Activated CD8-positive, alpha-beta memory T cell treated with anti-CD3 and anti-CD28 coated beads for 4 hours (primary cell): ENCODE results near the gene CCDC87.

Experiments used
- DNase-seq, 2 donors: peaks; one replicate each; pipeline ENCODE4 v3.0.0-alpha.2; 2020; ENCODE audit warnings: low read depth in 2 of 2

CCDC87 gene

GRCh38 chr11:66581261-66581660, 11.6 kb downstream of the CCDC87 start:
- DNase-seq: no peak

DNA sequence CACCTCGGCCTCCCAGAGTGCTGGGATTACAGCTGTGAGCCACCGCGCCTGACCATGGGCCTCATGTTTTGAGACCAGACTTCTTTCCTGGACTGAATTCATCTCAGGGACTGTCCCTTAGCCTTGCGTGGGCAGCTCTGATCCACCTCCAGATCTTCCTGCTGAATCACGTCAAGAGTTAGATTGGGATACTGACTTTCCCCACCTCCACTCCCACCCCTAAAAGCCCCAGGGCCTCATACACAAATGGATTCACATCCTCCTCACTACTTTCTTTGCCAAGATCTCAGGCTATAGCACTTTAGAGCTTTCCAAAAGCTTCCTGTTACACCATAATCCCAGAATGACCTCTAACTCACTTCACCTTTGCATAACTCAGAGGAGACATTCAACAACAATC, 12.1 kb downstream of the CCDC87 start:
- no peak for DNase-seq

DNA sequence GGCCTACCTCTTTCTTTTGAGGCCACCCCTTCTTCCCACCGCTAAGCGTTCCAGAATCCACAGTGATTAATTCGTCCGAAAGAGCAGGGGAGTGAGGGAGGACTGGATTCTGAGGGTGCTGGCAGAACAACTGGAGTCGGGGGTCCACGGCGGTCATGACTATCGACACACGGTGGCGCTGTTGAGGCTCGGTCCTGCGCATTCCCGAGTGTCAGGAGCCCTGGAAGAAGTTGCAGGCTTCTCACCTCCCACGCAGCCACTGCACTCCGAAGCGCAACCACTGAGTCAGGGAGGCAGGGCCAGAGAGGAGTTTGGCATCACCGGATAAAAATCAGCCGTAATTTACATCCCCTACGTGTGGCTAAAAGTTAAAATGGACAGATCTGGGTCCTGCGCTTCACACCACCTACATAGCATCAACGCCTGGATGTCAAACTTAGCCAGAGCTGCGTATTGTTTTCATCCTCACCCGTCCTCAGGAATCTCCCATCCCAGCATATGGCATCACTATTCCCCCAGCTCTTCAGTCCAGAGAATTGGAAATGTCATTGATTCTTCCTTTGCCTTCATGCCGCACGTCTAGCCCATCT, 13.8 kb downstream of the CCDC87 start:
- peak; percentile 54 to 68 for DNase-seq

GRCh38 chr11:66570850-66571180, 22.0 kb downstream of the CCDC87 start:
- no peak for DNase-seq

DNA sequence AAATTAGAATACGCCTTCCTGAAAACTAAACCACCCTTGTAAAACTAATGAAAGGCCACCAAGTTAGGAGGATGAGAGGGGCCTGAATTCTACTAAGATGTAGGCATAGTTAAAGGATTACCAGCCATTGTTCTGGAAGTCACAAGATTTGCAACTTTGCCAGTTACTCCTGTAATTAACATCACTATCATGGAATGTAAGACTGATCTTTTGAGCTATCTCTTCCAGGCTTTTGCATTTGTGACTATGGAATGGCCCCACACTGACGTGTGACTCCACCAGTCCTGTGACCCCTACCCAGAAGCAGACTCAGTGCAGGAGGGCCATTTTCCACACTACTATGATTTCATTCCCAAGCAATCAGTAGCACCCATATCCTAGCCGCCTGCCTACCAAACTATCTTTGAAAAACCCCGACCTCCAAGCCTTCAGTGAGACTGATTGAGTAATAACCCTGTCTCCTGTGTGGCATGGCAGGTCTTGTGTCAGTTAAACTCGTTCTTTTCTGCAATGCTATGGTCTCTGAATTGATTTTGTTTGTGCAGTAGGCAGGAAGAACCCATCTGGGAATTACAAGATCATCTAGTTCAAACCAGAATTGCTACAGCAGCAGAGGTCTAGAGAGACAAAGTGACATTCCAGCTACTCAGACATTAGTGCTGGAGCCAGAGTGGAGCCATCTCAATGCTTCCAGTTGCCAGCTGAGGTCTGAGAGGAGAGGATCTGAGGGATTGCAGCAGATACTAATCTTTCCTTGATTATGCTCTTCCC, 22.6 kb downstream of the CCDC87 start:
- DNase-seq: no peak

- no peak for DNase-seq
These were observed 23.8 kb downstream of the CCDC87 start for GRCh38 chr11:66569076-66569475.

DNA sequence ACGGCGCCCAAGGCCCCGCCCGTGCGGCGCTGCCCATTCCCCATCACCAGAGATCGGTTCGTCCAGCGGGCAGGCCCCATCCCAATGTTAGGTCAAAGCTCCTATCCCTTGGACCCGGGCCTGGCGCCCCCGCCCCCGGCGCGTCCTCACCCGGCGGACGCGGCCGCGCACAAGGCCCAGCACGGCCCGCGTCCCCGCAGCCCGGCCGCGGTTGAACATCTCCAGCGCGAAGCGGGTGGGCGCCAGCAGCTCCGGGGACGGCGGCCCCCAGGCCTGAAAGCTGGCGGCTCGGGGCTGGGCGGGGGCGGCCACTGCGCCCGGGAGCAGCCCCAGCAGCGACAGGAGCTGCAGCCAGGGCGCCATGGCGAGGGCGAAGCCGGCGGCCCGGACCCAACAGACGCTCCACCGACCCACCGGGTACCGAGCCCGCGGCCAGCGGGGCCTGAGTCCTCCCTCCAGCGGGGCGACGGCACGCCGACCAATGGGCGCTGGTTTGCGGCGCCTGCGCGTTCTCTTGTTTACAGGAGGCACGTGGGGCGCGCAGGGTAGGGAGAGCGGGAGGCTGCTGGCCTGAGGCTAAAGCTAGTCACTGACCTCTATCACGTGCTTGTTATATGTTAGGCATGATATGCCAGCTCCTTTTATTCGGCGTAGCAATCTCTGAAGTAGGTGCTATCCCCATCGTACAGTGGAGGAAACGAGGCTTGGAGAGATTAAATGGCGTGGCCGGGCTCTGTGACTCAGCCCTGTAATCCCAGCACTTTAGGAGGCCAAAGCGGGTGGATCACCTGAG, 24.5 kb downstream of the CCDC87 start, which contains the start of gene CTSF:
CTSF (minus strand) TSS at position 483 of the 793 bp plus-strand sequence; CDS start at position 363, 120 bp downstream.
- DNase-seq: peak; percentile 13 to 43

GRCh38 chr11:66567787-66568123, 25.1 kb downstream of the CCDC87 start:
- no peak for DNase-seq

DNA sequence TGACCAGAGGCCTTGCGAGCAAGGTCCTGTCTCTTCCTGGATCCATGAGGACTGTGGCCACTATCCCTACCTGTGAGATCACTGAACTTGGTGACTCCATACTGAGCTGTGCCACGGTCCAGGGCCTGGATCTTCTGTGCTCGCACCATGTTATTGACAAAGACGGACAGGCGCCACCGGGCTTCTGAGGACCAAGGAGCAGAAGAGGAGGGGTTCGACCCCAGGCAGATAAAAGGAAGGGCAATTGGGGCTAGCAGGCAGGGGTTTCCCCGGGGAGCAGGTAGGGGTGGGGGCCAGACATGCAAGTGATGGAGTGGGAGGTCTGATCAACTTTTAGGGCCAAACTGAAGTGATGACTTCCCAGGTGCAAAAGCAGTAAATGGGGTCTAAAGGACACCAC, 26.6 kb downstream of the CCDC87 start:
- DNase-seq: no peak

DNA sequence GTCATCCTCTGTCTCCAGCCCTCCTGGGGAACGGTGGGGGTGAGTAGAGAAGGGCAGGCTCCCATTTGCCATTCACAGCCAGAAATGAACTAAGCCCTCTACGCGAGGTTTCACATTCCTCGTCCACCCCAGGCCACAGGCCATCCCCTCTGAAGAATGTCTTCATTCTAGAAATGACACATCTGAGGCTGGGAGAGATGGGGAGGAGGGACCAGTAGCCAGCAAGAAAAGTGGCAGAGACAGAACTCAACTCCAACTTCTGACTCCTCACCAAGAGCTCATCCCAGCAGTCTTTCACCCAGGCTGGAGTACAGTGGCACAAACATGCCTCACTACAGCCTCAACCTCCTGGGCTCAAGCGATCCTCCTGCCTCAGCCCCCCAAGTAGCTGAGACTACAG, 27.9 kb downstream of the CCDC87 start:
- DNase-seq: no peak

DNA sequence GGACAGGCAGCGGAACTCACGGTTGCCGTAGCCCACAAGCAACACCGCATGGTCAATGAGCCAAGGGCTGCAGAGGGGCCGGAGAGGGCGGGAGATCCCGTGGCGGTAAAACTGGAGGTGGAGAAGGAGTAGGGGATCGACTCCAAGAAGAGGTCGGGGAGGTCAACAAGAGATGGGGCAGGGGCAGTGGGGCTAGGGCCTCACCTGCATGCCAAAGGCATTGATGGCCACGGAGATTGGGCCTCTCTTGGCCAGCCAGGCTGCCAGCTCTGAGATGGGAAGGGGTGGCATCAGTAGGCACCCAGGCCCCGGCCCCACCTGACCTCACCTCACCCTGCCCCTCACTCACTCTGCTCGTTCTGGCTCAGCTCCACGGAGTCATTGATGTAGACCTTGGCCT, 28.3 kb downstream of the CCDC87 start:
- DNase-seq: no peak

DNA sequence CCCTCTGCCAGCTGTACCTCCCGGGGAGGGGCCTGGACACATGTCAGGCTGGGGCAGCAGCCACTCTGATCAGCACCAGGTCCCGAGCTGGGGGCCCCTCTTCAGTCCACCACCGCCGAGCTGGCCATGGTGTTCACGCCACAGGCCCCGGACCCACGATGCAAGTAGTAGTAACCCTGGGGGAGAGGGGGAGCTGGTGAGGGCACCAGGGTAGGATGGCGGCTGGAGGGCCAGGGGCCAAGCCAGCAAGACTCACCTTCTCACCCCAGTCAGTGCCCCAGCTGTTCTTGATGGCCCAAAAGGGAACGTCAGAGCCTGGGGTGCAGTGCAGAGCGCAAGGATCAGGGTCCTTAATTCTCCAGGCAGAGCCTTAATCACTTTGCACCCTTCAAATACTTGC, 29.0 kb downstream of the CCDC87 start:
- no peak for DNase-seq

DNA sequence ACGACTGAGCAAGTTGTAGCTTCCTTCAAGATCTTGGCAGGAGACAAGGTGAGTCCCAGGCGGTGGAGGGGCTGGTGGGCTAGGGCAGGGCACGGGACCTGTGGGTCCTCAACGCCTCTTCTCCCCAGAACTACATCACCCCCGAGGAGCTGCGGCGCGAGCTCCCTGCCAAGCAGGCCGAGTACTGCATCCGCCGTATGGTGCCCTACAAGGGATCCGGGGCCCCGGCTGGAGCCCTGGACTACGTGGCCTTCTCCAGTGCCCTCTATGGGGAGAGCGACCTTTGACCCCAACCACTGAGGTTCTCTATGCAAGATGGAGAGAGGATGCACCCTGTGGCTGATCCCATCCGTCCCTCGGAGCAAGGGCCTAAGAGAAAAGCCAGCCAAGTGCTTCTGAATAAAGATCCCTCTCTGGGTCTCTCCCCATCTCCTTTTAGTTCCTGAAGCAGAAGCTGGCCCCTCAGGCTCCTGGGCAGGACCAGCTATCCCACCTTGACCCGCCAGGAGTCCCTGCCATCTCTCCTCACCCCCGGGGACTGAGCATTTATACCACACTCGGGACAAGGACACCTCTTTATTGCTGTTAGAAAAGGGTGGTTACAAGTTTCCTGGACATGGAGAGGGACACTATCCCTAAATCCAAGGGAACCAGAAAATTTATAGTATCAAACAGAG, 29.8 kb downstream of the CCDC87 start:
- no peak for DNase-seq

- no peak for DNase-seq
These were observed 30.6 kb downstream of the CCDC87 start for GRCh38 chr11:66562275-66562674.

DNA sequence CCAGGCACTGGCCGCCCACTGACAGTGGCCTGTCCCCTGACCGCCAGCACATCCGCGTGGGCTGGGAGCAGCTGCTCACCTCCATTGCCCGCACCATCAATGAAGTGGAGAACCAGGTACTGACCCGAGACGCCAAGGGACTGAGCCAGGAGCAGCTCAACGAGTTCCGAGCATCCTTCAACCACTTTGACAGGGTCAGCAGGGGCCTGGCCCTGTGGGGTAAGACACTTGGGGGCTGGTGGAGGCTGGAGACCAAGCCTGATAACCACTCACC, 31.0 kb downstream of the CCDC87 start:
- no peak for DNase-seq

GRCh38 chr11:66561178-66561974, 31.5 kb downstream of the CCDC87 start:
- DNase-seq: no peak

- DNase-seq: no peak
These were observed 32.8 kb downstream of the CCDC87 start for GRCh38 chr11:66559866-66560676.

DNA sequence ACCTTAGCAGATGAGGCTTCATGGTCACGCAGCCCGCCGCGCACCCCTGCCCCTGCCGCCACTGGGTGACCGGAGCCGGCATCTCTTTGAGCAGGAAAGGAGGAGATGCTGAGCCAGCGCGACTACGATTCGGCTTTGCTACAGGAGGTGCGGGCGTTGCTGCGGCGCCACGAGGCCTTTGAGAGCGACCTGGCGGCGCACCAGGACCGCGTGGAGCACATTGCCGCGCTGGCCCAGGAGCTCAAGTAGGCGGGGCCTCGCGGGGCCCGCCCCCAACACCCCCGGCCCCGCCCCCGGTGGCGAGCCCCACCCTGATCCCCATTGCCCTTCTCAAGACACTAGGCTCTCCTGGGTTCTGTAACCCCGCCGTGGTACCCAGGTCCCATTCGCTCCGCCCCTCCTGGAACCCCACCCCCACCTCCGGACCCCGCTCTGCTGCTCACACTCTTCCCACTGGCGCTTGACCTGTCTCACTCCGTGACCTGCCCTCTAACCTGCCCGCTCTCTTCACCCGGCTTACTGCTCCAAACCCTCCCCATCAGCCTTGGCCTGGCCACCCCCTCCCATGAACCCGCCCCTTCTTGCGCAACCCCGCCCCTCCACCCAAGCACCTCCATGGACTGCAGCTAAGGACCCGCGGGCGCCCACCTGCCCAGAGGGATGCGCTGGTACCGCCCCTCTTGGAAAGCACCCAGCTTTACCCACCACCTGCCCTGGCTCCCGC, 33.6 kb downstream of the CCDC87 start:
- no peak for DNase-seq

DNA sequence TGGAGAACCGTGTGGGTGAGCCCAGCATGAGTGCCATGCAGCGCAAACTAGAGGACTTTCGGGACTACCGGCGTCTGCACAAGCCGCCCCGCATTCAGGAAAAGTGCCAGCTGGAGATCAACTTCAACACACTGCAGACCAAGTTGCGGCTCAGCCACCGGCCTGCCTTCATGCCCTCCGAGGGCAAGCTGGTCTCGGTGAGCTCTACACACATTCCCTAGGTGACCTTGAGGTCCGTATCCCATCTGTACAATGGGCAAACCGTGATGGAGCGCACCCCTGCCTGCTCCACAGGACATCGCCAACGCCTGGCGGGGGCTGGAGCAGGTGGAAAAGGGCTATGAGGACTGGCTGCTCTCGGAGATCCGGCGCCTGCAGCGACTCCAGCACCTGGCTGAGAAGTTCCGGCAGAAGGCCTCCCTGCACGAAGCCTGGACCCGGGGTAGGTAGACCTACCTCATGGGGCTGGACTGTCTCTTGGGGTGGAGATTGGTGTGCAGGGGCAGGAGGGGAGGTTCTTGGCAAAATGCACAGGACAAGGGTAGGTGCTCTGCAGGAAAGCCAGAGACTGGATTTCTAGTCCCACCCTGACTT, 35.0 kb downstream of the CCDC87 start:
- no peak for DNase-seq

DNA sequence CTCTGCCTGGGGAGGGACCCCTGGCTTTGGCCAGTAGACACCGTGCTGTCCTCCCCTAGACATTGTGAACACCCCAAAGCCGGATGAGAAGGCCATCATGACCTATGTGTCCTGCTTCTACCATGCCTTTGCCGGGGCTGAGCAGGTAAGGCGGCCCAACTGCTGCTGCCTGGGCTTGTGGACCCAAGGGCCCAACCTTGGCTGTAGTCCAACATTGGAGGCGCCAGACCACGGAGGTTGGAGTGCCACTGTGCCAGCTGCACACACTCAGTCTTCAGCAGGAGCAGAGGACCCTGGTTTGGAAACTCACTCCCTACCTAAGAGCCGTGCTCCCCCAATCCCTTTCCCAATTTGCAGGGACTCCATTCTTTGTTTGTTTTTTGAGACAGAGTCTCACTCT, 36.8 kb downstream of the CCDC87 start:
- DNase-seq: no peak
